Ishikawa (cell line): ENCODE measurements around the gene RFX4.

ENCODE experiments used
- CEBPB ChIP-seq: IDR thresholded peaks from 2 replicates; pipeline ENCODE4 v1.6.1; 2012
- EGR1 ChIP-seq: IDR thresholded peaks from 2 replicates; pipeline ENCODE4 v1.6.1; 2012
- EP300 ChIP-seq: IDR thresholded peaks from 2 replicates; pipeline ENCODE4 v1.6.1; 2012; ENCODE audit warnings: borderline replicate concordance
- NFIC ChIP-seq: IDR thresholded peaks from 2 replicates; pipeline ENCODE4 v1.6.1; 2012
- TAF1 ChIP-seq: IDR thresholded peaks from 2 replicates; pipeline ENCODE4 v1.6.1; 2012; ENCODE audit warnings: low read depth, mild to moderate bottlenecking
- TEAD4 ChIP-seq: IDR thresholded peaks from 2 replicates; pipeline ENCODE4 v1.6.1; 2012
- YY1 ChIP-seq: IDR thresholded peaks from 2 replicates; pipeline ENCODE4 v1.6.1; 2012; ENCODE audit warnings: low read depth
- TF ChIP-seq, protein P1 (sequence below): IDR thresholded peaks from 2 replicates; pipeline ENCODE4 v1.6.1; 2012; ENCODE audit warnings: low read depth, mild to moderate bottlenecking
- TF ChIP-seq, protein P2 (sequence below): IDR thresholded peaks from 2 replicates; pipeline ENCODE4 v1.6.1; 2012

DNA sequence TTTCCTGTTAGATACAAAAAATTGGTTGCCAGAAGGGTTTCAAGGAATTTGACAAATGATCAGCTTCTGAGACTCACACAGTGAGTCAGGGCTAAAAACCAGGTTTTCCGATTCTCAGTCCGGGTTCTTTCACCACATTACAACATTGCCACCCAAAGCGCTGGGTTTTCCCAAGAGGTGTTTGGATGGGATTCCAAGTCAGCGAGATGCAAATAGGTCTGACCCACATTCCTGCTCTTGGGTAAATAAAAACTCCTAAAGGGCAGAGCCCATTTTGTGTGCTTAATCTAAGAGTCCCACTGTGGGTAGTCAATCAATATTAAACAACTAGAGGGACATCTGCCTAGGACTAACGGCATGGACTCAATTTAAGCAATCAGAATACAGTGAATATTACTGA lies 186.3 kb downstream of the RFX4 start:
- TF ChIP-seq, protein P1, sequence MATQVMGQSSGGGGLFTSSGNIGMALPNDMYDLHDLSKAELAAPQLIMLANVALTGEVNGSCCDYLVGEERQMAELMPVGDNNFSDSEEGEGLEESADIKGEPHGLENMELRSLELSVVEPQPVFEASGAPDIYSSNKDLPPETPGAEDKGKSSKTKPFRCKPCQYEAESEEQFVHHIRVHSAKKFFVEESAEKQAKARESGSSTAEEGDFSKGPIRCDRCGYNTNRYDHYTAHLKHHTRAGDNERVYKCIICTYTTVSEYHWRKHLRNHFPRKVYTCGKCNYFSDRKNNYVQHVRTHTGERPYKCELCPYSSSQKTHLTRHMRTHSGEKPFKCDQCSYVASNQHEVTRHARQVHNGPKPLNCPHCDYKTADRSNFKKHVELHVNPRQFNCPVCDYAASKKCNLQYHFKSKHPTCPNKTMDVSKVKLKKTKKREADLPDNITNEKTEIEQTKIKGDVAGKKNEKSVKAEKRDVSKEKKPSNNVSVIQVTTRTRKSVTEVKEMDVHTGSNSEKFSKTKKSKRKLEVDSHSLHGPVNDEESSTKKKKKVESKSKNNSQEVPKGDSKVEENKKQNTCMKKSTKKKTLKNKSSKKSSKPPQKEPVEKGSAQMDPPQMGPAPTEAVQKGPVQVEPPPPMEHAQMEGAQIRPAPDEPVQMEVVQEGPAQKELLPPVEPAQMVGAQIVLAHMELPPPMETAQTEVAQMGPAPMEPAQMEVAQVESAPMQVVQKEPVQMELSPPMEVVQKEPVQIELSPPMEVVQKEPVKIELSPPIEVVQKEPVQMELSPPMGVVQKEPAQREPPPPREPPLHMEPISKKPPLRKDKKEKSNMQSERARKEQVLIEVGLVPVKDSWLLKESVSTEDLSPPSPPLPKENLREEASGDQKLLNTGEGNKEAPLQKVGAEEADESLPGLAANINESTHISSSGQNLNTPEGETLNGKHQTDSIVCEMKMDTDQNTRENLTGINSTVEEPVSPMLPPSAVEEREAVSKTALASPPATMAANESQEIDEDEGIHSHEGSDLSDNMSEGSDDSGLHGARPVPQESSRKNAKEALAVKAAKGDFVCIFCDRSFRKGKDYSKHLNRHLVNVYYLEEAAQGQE: no peak
- TF ChIP-seq, protein P2, sequence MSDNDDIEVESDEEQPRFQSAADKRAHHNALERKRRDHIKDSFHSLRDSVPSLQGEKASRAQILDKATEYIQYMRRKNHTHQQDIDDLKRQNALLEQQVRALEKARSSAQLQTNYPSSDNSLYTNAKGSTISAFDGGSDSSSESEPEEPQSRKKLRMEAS: no peak
- TF ChIP-seq EP300: no peak
- no peak for TF ChIP-seq YY1
- TF ChIP-seq TEAD4: no peak
- no peak for TF ChIP-seq CEBPB
- no peak for TF ChIP-seq EGR1
- TF ChIP-seq NFIC: no peak
- no peak for TF ChIP-seq TAF1
